ENCODE results near the gene NRG2.

Gene NRG2

DNA sequence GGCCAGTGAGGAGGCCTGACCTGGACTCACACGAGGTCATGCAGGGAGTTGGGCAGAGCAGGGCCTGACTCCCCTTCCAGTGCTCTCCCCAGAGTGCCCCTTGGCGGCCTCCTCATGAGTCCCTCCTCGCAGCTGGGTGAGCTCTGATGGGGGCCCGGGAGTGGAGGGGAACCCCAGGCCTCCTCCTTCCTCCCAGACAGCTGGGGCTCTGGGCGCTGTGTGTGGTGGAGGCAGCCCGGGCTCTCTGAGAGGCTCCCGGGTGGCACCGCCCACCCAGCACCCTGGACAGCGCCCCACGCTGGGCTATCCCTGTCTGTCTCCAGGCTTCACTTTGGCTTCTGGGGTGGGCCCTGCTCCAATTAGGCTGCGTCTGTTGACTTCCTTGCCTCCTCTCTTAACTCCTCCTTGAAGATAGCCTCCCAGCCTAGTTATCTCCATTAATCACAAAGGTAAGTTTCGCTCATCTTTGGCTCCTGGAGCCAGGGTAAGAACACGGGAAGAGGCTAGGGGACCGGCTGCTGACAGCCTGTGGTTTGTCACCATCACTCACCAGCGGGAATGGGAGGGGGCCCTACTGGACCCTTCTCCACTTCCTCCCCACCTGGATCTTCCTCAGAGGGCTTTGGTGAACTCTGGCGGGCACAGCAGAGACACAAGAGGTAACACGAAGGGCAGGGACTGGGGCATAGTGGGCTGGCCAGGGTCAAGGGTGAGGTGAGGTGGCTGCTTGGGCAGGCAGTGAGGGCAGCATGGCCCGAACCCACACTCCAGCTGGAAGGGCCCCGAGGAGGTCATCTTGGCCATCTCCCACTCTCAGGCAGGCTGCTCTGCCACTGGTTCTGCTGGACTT is 234.4 kb downstream of the NRG2 start:
- no peak for DNase-seq

DNA sequence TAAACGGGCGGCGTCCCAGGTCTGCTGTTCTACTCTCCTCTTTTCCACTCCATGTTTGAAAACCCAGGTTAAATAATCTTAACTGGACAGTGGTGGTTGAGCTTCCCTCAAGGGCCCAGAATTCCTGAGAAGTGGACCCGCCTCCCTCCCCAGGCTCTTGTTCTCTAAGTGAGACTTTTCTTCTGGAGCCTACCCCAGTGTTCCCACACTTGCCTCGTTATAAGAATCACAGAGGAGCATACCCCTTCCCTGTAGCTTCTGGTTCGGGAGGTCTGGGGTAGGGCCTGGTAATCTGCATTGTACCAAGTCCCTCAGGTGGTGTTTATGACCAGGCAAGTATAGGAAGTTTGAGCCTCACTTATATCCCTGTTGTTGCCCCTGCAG is 235.5 kb downstream of the NRG2 start:
- no peak for DNase-seq

DNA sequence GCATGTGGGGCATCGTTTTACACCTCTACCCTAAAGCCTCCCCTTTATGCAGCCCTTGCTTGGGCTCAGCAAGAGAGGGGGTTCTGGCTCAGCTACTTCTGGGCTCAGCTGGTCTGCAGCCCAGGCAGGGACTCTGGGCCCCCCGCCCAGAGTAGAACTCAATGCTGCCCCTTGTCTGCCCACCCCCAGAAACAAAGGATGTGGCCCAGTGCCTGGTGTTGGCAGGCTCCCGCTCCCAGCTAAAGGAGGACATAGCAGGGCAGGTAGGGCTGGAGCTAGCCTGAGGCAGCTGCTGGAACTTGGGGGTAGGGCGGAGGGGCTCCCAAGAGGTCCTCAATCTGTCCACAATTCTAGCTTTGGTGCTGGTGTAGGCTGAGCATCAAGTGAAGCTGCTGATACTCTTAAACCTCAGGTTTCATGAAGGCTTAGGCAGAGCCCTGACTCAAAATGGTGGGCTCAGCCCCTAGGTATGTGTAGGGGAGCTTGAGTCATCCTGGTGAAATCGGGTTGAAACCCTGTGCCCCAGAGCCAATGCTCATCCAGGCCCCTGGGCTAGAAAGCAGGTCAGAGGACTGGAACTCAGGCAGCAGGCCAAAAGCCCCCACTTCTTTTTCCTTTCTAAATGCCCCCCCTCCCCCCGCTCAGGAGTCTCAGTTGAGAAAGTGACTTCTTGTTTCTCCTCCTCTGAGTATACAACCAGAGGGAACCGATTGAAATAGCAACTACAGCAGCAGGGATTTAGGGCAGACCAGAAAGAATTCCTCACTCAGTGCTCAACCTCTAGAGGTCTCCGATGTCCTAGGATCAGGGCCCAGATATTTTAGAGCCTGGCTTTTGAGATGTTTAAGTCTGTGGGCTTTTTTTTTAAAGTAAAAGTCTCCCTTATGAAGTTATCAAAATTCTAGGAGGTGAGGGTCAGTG is 236.1 kb downstream of the NRG2 start:
- no peak for DNase-seq

DNA sequence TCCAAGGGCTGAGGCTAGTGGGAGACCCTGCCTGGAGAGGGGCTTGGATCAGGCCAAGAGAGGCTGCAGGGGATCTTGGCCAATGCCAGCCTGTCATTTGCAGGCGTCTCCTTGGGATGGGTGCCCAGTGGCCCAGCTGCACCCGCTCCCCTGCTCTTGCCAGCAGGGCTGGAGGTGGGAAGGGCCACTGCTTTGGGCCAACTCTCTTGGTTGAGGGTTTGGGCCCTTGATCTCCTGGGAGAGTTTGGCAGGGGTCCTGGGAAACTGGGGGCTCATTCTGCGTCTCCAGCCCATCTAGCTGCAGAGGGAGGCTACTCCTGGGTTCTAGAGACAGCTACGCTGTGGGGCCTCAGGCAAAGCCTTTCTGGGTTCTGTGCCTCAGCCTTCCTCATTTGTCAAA is 237.0 kb downstream of the NRG2 start:
- no peak for DNase-seq

DNA sequence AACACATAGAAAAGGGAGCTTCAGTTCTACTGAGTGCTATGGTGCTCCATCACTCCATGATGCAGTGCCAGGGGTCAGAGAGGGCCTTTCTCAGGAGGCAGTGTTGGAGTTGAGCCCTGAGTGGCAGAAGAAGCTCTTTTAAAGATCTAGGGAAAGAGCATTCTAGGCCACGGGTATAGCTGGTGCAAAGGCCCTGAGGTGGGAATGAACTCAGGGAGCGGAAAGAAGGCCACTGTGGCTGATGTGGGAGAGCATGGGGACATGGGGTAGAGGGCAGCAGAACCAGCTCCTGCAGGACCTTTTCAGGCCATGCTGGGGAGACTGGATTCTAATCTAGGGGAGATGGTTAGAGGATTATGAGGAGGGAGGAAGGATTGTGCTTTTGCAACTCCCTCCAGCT is 237.6 kb downstream of the NRG2 start:
- no peak for DNase-seq

DNA sequence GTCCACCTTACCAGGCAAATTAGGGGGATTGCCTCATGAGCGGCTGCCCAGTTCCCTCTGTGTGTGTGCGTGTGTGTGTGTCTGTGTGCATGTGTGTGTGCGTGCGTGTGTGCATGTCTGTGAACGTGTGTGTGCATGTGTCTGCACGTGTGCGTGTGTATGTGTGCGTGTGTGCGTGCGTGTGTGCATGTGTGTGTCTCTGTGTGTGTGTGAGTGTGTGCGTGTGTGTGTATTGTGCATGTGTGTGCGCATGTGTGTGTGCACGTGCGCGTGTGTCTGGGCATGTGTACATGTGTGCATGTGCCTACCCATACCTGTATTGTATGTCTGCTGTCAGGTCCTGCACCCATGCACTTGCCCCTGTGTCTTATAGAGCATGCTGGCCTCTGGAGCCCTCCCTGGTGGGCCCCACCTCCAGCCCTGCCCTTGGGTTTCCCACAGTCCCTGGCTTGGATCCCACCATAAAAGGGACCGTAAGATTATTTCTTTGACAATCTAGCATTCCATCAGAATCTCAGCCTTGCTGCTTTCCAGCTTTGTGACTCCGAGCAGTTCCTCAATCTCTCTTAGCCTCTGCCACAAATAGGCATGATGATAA is 238.2 kb downstream of the NRG2 start:
- DNase-seq, result no peak

DNA sequence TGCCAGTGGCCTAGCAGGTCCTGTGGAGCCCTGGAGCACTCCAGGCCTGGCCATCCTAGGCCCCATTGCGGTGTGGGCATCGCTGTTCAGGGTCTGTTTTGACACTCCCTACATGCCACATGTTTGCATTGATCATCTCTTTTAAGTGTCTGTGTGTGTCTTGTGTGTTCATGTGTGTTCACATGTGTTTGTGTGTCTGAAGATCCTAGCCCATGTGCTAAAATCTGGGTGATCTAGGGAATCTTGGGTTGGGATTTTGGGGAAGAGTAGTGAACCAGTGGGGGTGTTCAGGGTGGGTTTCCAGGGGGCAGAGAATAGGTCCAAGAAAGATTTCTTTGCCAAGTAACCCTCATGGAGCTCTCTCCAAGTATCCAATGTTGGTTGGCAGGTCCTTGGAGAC is 239.1 kb downstream of the NRG2 start:
- no peak for DNase-seq

DNA sequence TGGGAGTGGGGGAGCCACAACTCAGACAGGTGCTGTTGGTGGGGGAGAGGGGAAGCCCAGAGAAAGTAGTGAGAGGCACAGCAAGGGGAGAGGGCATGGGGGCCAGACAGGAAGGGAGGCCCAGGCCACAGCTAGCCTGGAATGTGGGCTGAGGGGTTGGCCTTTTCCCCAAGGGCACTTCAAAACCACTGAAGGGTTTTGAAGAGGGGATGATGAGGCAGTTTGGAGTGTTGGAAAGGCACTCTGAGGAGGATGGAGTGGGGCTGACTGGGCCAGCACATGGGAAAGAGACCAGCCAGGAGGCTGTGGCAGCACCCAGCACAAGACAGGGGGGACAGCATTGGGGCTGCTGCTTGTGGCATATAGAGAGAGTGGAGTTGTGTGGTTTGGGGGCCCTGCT is 243.7 kb downstream of the NRG2 start:
- DNase-seq, result no peak

DNA sequence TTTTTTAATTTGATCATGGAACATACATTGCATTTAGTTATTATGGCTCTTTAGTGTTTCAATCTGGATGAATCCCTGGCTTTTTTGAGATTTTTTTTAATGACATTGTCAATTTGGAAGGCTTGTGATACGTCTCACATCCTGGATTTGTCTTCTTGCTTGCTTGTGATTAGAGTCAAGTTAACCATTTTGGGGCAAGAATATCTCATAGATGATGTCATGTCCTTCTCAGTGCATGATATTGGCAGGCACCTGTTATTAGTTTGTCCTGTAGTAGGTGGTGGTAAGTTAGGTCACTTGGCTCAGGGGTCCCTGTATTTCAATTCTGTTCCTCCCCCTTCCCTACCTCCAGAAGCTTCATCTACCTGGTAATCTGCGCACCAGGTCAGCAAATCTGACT is 244.2 kb downstream of the NRG2 start:
- DNase-seq, result no peak

DNA sequence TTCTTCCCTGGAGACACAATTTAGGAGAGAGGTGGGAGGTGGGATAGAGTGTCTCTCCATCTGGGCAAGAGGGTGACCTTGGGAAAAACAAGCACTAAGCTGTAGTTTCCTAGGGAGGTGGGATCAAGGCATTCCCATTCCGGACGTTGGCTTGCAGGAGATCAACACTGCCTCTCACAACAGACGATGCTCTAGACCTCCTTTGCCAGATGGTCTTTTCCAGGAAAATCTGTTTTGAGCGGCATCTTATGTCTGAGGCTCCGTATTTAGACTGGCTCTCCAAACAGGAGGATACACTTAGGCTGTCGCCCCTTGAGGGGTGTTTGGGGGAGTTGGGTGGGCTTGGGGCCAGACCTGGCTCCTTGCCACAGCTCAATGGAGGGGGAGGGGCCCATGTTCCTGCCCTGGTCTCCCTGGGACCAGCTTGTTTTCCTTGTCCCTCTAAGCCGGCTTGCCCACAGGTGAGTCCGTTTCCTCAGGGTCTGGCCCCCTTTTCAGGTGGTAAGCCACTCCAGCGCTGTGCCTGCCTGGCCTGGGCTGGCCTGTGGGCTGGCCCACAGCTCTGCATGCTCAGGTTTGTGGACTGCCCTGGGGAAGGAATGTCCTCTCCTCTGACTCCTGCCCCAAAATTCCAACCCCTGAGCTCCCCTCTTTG is 245.1 kb downstream of the NRG2 start:
- DNase-seq, result no peak

DNA sequence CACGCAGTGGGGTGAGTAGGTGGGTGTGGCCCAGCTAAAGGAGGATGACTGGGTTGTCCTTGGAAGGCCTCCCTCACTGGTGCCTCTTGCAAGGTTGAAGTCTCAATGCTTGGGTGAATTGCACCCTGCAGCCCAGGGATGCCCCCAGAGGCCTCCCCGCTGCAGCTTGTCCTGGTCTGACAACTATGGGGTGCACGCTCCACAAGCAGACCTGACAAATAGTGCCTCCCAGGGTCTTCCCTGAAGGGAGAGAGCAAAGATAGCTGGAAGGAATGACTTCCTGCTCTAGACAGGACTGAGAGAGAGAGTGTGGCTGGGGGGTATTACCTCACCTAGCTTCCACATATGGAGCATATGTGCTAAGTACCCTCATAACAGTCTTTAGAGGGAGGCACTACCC is 245.8 kb downstream of the NRG2 start:
- no peak for DNase-seq
